Stimulated activated CD8-positive, alpha-beta memory T cell treated with anti-CD3 and anti-CD28 coated beads, Interleukin-7, amount 100 ng/mL, for 1 hour (primary cell): ENCODE measurements around the gene CD48.

ENCODE experiments used
- DNase-seq, 2 donors: peaks; one replicate each; pipeline ENCODE4 v3.0.0-alpha.2; 2020; ENCODE audit warnings: low read depth in 2 of 2

The CD48 gene

DNA sequence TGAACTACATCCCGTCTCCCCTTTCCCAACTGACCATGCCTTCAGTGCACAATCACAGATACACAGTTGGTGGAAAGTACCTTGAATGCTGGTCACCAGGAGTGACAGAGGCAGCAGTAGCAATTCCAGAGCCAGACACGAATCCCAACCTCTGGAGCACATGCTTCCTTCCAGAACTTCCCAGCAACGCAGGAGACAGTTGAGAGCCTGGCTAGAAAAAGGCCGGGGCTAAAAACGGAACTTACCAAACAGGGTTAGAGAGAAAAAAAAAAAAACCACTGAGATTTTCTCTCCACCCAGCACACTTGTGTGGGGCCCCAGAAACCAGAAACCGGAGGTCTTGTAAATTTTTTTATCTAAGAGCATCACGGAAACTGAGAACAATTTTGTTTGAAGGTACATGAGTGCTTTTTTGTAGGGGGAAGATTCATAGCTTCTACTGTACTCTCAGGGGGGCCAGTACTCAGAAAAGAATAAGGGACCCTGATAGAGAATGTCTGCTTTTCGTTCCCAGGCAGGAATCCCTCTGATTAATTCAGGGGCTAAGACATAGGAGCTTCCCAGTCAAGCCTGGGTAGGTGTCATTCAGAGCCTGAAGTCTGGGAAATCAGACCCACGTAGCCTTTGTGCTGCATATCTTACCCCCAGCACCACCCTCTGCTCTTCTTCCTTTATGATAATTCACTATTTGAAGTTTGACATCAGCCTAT, at the start of gene CD48:
Gene CD48, minus strand, starts transcription at position 221 of the 710 bp plus-strand sequence. Its CDS starts 59 bp downstream, at position 162.
- DNase-seq: peak in 1 of 2 donors; percentile 15

DNA sequence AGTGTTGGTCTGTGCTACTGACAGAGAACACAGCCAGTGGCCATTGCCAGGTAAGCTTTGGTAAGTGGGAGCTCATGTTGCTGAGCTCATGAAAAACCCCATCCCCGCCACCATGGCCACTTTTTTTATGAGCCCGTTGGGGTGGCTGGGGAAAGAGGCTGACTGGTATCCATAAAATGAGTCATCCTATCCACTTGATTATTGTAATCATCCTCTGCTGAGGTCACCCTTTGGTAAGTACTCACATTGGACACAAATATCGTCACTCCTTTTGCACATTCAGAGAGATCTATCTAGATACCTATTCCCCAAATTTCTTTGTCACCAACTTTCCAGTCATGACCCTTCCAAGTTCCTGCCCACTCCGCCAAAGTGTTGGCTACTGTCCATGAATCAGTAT, 49.4 kb upstream of the CD48 start:
- no peak for DNase-seq

DNA sequence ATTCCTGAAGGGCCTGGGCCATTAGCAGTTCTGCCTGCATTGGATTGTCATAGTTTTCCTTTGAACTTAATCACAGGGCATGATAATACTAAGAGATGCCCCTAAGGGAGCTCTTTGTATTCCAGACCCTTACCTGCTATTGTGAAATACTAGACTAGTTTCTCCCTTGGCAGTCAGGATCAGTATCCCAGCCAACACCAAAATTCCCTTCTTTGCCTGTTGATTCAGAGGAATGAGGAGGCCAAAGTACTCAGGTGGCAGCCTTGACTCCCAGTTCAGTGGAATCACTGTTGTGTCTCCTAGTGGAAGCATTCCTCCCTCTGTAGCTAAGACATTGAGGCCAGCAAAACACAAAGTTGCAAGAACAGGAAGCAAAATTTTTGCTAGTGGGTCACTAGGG, 48.1 kb upstream of the CD48 start:
- no peak for DNase-seq

- DNase-seq: no peak
Measured at GRCh38 chr1:160758521-160758920, 46.9 kb upstream of the CD48 start.

DNA sequence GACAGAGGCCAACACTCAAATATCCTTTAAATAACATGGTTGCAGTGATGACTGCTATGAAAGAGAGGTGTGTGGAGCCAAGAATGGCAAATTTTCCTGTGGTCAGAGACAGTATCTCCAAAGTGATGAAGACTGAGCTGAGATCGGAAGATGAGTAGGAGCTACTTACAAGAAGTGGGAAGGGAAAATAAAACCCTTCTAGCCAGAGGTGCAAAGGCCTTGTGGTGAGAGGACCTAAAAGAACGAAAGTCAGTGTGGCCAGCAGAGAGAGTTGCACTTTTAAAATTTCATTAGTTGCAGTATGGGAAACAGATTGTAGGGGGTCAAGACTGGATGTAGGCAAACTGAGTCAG, 45.2 kb upstream of the CD48 start:
- no peak for DNase-seq

GRCh38 chr1:160755911-160756848, 44.6 kb upstream of the CD48 start:
- no peak for DNase-seq

- DNase-seq: no peak
Measured at GRCh38 chr1:160755461-160755860, 43.8 kb upstream of the CD48 start.

- no peak for DNase-seq
Measured at GRCh38 chr1:160753594-160753993, 42.0 kb upstream of the CD48 start.

GRCh38 chr1:160752924-160753323, 41.3 kb upstream of the CD48 start:
- no peak for DNase-seq

DNA sequence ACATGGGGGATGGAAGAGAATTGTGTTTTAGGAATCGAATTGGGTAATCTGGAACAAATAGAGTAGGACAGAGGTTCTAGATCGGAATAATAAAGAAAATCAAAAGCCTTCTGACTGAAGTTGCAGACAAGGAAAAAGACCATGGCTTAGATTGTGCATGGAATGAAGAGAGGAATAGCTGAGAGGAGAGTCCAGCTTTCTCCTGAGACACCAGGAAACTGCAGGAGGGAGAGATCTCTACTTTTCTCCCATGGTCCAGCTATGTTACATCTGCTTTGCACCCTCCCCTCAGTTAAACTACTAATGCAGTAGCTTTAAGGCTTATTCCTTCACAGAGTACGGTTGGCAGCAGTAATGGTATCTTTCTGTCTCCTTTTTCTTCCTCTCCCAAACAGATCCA, 40.8 kb upstream of the CD48 start:
- DNase-seq: no peak

DNA sequence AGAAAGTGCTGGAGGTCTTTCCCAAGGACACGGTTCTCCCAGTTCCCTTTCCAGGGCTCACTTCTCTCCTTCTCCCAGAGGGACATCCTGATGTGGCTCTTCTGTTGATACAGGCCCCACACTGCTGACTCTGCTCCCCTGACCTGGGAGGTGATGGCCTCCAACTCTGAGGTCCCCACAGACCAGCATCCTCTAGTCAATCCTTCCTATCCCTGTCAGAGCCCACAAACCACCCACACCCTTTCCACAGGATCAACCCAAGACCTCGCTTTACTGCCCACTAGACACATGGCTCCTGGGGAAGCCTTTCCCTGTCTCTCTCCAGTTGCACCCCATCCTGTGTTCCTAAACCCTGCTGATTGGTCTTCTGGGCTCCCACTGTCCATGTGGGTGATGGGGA, 39.0 kb upstream of the CD48 start:
- DNase-seq: no peak

DNA sequence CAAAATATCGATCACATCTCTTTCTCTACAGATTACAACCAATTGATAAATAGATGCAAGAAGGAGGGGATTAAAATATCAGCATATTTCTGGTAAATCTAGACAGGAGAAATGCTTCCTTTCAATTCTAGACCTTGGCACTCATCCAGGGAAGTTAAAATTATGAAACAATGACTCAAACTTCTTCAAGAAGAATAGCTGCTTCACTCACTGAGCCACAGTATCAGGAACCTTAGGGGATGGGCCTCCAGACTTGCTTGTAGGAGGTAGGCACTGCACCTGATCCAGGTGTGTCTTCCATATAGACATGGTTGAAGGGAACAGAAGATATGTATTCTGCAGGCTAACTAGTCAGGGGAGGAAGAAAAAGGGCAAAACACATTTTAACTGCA, 37.3 kb upstream of the CD48 start:
- no peak for DNase-seq

DNA sequence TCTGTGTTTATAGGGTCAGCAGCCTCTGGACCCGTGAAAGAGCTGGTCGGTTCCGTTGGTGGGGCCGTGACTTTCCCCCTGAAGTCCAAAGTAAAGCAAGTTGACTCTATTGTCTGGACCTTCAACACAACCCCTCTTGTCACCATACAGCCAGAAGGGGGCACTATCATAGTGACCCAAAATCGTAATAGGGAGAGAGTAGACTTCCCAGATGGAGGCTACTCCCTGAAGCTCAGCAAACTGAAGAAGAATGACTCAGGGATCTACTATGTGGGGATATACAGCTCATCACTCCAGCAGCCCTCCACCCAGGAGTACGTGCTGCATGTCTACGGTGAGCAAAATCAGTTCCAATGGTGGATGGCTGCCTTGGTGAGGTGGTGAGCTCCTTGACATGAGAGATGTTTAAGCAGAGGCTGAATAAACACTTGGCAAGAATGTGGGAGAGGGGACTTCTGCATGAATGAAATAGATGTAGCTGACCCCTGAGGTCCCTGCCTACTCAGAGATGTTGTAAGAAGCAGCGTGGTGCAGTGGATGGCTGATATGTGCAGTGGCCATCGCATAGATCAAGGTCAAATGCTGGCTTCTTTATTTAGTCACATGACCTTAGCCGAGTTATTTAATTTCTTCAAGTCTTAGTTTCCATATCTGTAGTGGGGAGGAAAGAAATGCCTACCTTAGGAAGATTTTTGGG, 36.7 kb upstream of the CD48 start:
- no peak for DNase-seq

- DNase-seq: no peak
Measured at GRCh38 chr1:160747717-160748116, 36.1 kb upstream of the CD48 start.

- DNase-seq: no peak
Measured at GRCh38 chr1:160746836-160747500, 35.3 kb upstream of the CD48 start.

GRCh38 chr1:160745551-160745950, 33.9 kb upstream of the CD48 start:
- no peak for DNase-seq

DNA sequence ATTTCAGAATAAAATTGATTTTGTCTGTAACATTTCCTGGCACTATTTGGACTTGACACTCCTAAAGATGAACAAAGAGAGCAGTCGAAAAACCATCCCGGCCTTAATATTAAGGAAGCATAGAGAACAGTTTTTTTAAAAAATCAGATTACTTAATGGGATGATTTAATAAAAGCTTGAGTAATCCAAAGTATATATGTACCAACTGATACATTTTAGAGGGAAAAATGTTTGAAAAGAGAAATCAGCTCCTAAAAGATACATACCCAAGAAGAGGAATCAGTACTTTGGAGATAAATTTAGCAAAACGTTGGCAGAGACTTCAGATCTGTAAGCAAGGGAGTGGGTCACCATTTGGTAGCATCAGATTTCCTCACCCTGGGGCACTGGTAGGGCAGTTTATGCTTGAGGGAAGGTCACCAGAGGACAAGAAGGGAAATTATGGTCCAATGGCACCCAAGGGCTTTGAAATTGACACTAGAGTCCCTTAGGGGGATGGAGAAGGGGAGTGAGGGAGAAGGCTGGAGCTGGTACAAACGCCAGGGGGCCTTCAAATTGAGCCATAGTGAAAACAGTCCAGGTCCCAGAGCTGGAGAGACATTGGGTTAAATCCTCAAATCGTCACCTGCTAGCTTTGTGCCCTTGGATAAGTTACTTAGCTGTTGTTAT, 33.4 kb upstream of the CD48 start:
- DNase-seq: no peak

GRCh38 chr1:160744199-160744851, 32.7 kb upstream of the CD48 start:
- DNase-seq: no peak

DNA sequence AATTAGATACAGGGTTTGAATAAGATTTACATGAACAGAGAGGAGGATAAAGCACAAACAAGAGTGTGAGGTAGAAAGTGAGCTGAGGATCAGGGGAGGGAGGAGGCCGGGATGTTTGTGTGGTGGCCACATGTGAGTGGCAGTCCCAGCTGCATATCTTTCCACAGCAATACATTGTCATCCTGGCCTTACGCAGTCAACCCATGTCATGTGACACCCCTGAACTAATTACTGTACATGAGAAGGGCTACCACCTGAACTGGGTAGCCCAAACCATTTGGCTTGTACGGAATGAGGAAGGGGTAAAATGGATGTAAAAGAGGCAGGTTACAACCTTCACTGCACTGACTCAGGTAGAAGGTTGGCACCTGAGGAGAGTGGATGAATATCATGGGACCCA, 31.6 kb upstream of the CD48 start:
- no peak for DNase-seq

DNA sequence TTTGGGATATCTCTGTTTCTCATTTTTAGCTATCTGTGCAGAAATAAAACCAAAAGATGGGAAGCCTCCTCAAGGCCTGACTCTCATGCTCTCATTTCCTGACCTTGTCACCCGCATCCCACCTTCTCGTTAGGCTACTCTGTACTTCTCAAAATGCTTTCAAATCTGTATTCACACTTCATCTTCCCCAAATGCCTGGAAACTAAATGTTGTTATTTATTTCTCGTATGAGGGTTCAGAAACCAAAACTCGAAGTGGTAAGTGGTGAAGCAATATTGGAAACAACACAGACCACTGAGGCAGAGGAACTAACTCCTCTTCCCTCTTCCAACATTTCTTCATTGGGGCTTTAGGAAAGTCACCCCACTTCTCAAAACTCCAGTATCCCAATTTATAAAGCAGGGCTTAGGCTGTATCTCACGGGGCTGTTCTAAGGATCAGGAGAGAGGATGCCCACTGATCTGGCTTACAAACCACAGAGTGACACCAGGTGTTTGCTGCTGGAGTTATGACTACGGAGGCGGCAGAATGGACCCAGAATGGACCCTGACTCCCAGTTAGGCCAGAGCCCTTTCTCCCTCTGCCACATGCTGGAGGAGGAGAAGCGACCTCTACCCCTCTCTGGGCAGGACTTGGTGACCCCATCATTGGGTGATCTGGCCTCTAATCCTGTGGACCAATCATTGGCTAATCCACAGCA, 31.0 kb upstream of the CD48 start:
- no peak for DNase-seq
